ENCODE results near the gene TNFRSF12A. TPM values are rescaled to one million over a fixed set of nuclear protein-coding genes. Genes with fewer than 3 reads are reported as not detected.
A peak's percentile ranks its signal among the peaks of the same experiment; 100 is the strongest.

Gene TNFRSF12A
- total and polyA plus RNA-seq, 2 of the 13 experiments (the other 11 are each of a cell fraction or from before 2014, with no cell fraction given): 61.9 to 66.0 TPM

- TF ChIP-seq ZNF609 (CRISPR knock-in tag; IDR thresholded peaks at IDR 0.05; ENCODE audit: borderline replicate concordance) (no peak), ZFP91 (CRISPR knock-in tag; IDR thresholded peaks at IDR 0.05; ENCODE audit: borderline replicate concordance) (peak; percentile 73), GMEB1 (CRISPR knock-in tag; IDR thresholded peaks at IDR 0.05; ENCODE audit: borderline replicate concordance) (no peak; the same call in 1 of the 2 replicates), FOXO1 (CRISPR knock-in tag; IDR thresholded peaks at IDR 0.05) (no peak; the same call in 1 of the 2 replicates), ZNF780A (CRISPR knock-in tag; IDR thresholded peaks at IDR 0.05) (no peak), GPBP1L1 (CRISPR knock-in tag; IDR thresholded peaks at IDR 0.05) (no peak), NCOA1 (CRISPR knock-in tag; IDR thresholded peaks at IDR 0.05) (peak; percentile 77; the same call in 1 of the 2 replicates), ZSCAN29 (CRISPR knock-in tag; conservative IDR thresholded peaks at IDR 0.05) (no peak), FOXM1 (CRISPR knock-in tag; IDR thresholded peaks at IDR 0.05) (no peak), ZHX1 (CRISPR knock-in tag; IDR thresholded peaks at IDR 0.05; ENCODE audit: low read depth) (peak; percentile 88), MED1 (CRISPR knock-in tag; IDR thresholded peaks at IDR 0.05) (peak; percentile 80; the same call in 1 of the 2 replicates), ZNF30 (CRISPR knock-in tag; IDR thresholded peaks at IDR 0.05) (no peak), PRMT3 (CRISPR knock-in tag; IDR thresholded peaks at IDR 0.05; ENCODE audit: borderline replicate concordance, low read depth) (peak; percentile 72; the same call in 1 of the 2 replicates)
Measured at GRCh38 chr16:3059041-3059722, 39.0 kb downstream of the TNFRSF12A start (continued).

Measured in HepG2 (cell line).